Esophagus muscularis mucosa (tissue), 4 donors: ENCODE measurements around the gene RTL9. TPM values are rescaled to one million over a fixed set of nuclear protein-coding genes. Genes with fewer than 3 reads are reported as not detected.

Experiments
- DNase-seq: peaks from one replicate; pipeline ENCODE4 v3.0.0-alpha.2; 2017; ENCODE audit errors: extremely low spot score
- H3K27ac ChIP-seq, 4 donors: fragments of 200-600 bp; sonication (generic); replicated peaks in 1 of 4; 1 replicate in 3 of 4; 2 replicates in 1 of 4; pipeline ENCODE4 v1.5.1; 2016 to 2019; ENCODE audit warnings: mild to moderate bottlenecking in 1 of 4
- H3K27me3 ChIP-seq, 4 donors: fragments of 200-600 bp; sonication (generic); one replicate each; pipeline versions ENCODE4 v1.5.1 to v1.6.0; 2016 to 2019
- H3K36me3 ChIP-seq, 4 donors: fragments of 200-600 bp; sonication (generic); one replicate each; pipeline ENCODE4 v1.5.1; 2016 to 2019
- H3K4me1 ChIP-seq, 4 donors: fragments of 200-600 bp; sonication (generic); one replicate each; pipeline ENCODE4 v1.5.1; 2016 to 2019
- H3K4me3 ChIP-seq, 4 donors: fragments of 200-600 bp; sonication (generic); 1 replicate in 2 of 4; 2 replicates in 2 of 4; pipeline ENCODE4 v1.5.1; 2016 to 2019; ENCODE audit warnings: mild to moderate bottlenecking in 4 of 4, moderate library complexity in 1 of 4
- H3K9me3 ChIP-seq, 4 donors: fragments of 200-600 bp; sonication (generic); 1 replicate in 3 of 4; 2 replicates in 1 of 4; pipeline ENCODE4 v1.5.1; 2016 to 2019
- EP300 ChIP-seq: sonication (generic); formaldehyde crosslinking; IDR thresholded peaks from one replicate; pipeline ENCODE4 v1.6.1; 2017; ENCODE audit warnings: antibody characterized with exemption
- POLR2A ChIP-seq: fragments of 450-650 bp; IDR thresholded peaks from one replicate; pipeline ENCODE4 v1.6.1; 2017; ENCODE audit warnings: antibody characterized with exemption, moderate library complexity, mild to moderate bottlenecking, low read depth
- POLR2AphosphoS5 ChIP-seq, 2 donors: sonication (generic); formaldehyde crosslinking; IDR thresholded peaks; one replicate each; pipeline ENCODE4 v1.6.1; 2017; ENCODE audit warnings: antibody characterized with exemption in 2 of 2
- WGBS: methylation state at CpG from one replicate; pipeline ENCODE4 v1.1.5; 2018; 5-methylcytosine and 5-hydroxymethylcytosine counted together
- intact Hi-C: fragments of 100-400 bp; cut with DNase I; formaldehyde crosslinking; loops from one replicate; pipeline ENCODE4 v1.15.1; 2023
- total RNA-seq, 4 donors: library from RNA; depleted of rRNA; stranded (reverse); fragments of >200 nt; gene quantifications; one replicate each; pipeline versions ENCODE4 v1.1.0 to v1.2.1, GENCODE V29; 2016
- TF ChIP-seq, protein P1 (sequence below), 3 experiments: fragments of 200-600 bp in 2 of 3; fragments of 450-650 bp in 1 of 3; sonication (generic) in 2 of 3; IDR thresholded peaks; one replicate each; pipeline ENCODE4 v1.5.1; 2017 to 2019; ENCODE audit warnings: antibody characterized with exemption in 3 of 3, mild to moderate bottlenecking in 2 of 3, moderate library complexity in 1 of 3

RTL9 gene
- total RNA-seq, 4 donors from 2014 or later: 0.06 to 0.17 (median 0.06) TPM; not detected in 1

DNA sequence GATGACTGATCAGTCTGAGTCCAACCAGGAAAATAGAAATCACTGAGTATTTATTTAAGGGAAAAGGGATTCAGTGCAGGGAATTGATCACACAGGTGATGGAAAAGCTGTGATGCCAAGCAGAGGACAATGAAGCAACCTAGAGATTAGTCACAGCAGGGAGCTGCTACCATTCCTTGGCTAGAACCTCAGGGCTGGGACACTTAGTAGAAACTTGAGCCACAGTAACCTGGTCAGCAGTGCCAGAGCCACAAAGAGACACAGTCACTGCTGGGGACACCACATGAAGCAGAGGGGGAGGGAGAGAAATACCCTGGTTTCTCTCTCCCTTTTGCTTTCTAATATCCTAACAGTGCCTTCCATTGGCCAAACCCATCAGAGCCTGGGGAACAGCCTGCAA, 38.7 kb downstream of the RTL9 start:
- DNase-seq: no peak
- Histone ChIP-seq H3K27ac (no peak overlapping the region), H3K27me3 (no peaks in the 10 kb centered on the region), H3K4me3 (no peak overlapping the region), H3K36me3 (no peaks in the 10 kb centered on the region), H3K4me1 (no peaks in the 10 kb centered on the region), H3K9me3 (no peaks in the 10 kb centered on the region)
- intact Hi-C loops: no loop called here
- TF ChIP-seq POLR2AphosphoS5 (IDR thresholded peaks at IDR 0.05): no peak
- TF ChIP-seq POLR2A: no peak
- TF ChIP-seq, protein P1, sequence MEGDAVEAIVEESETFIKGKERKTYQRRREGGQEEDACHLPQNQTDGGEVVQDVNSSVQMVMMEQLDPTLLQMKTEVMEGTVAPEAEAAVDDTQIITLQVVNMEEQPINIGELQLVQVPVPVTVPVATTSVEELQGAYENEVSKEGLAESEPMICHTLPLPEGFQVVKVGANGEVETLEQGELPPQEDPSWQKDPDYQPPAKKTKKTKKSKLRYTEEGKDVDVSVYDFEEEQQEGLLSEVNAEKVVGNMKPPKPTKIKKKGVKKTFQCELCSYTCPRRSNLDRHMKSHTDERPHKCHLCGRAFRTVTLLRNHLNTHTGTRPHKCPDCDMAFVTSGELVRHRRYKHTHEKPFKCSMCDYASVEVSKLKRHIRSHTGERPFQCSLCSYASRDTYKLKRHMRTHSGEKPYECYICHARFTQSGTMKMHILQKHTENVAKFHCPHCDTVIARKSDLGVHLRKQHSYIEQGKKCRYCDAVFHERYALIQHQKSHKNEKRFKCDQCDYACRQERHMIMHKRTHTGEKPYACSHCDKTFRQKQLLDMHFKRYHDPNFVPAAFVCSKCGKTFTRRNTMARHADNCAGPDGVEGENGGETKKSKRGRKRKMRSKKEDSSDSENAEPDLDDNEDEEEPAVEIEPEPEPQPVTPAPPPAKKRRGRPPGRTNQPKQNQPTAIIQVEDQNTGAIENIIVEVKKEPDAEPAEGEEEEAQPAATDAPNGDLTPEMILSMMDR (IDR thresholded peaks at IDR 0.05): no peak
- no peak for TF ChIP-seq EP300

DNA sequence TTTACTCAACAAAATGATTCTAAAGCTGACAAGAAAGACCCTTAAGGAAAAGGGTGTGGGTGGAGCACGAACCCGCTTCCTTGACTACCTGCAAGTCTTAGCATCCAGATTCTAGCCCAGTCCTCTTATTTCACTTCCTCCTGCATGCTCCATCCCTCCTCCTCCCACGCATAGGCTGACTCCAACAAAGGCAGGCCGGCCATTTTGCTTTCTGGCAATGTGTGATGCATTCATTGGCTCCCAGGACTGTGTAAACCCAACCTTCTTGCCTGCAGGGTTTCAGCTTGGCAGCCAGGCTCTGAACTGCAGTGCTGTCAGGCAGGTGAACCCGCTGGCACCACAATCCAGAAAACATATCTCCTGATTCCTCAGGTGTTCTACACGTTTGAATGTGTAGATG, 39.3 kb downstream of the RTL9 start:
- Histone ChIP-seq H3K4me3 (no peak overlapping the region), H3K4me1 (no peaks in the 10 kb centered on the region), H3K9me3 (no peaks in the 10 kb centered on the region), H3K27ac (no peak overlapping the region), H3K36me3 (no peaks in the 10 kb centered on the region), H3K27me3 (no peaks in the 10 kb centered on the region)
- 70% methylated on average over 6 of the region's 6 CpGs for WGBS
- TF ChIP-seq, protein P1 (IDR thresholded peaks at IDR 0.05): no peak
- TF ChIP-seq EP300 (no peak), POLR2A (no peak), POLR2AphosphoS5 (IDR thresholded peaks at IDR 0.05) (no peak)
- intact Hi-C loops: no loop called here
- no peak for DNase-seq

DNA sequence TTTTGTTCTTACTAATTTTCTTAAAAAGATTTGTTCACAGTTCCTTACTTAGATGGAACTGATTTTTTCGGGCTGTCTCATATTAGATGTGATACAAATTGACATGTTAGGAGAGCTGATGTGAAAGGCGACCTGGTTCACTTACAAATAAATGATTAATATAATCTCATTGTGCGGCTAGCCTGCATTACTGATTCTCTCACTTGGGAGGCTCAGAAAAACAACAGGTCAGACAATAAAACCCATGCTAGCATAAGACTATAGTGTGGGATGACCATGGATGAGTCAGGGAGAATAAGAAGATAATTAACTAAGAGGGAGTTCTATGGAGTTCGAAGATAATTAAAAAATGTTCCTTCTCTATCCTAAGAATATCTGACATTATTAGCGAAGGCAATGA, 40.8 kb downstream of the RTL9 start:
- 77% methylated on average over 5 of the region's 5 CpGs for WGBS
- no peak for DNase-seq
- TF ChIP-seq, protein P1 (IDR thresholded peaks at IDR 0.05): no peak
- TF ChIP-seq POLR2AphosphoS5 (IDR thresholded peaks at IDR 0.05): no peak
- TF ChIP-seq POLR2A: no peak
- TF ChIP-seq EP300: no peak
- Histone ChIP-seq H3K36me3 (no peaks in the 10 kb centered on the region), H3K27me3 (no peaks in the 10 kb centered on the region), H3K4me1 (no peaks in the 10 kb centered on the region), H3K4me3 (no peak overlapping the region), H3K27ac (no peak overlapping the region), H3K9me3 (no peaks in the 10 kb centered on the region)
- intact Hi-C loops: no loop called here

DNA sequence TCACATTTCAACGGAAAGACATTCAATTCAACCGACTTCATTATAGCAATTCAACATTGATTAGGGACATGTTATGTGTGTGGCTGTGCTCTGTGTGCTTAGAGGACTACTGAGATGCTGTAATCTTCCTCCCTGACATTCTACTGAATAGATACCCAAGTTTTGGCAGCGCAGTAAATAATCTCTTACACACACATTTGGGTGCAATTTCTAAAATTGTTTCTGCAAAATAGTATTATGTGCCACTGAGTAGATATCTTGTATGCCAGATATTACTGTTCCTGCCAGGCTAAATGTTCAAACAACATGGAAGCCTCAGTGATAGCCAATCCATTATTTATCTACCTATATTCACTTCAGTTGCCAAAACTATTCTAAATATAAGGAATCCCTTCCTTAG, 41.3 kb downstream of the RTL9 start:
- no peak for DNase-seq
- TF ChIP-seq POLR2AphosphoS5 (IDR thresholded peaks at IDR 0.05) (no peak), POLR2A (no peak), EP300 (no peak)
- TF ChIP-seq, protein P1 (IDR thresholded peaks at IDR 0.05): no peak
- Histone ChIP-seq H3K27me3 (no peaks in the 10 kb centered on the region), H3K4me1 (no peaks in the 10 kb centered on the region), H3K4me3 (no peak overlapping the region), H3K27ac (no peak overlapping the region), H3K36me3 (no peaks in the 10 kb centered on the region), H3K9me3 (no peaks in the 10 kb centered on the region)
- 83% methylated on average over 3 of the region's 3 CpGs for WGBS
- intact Hi-C loops: no loop called here

DNA sequence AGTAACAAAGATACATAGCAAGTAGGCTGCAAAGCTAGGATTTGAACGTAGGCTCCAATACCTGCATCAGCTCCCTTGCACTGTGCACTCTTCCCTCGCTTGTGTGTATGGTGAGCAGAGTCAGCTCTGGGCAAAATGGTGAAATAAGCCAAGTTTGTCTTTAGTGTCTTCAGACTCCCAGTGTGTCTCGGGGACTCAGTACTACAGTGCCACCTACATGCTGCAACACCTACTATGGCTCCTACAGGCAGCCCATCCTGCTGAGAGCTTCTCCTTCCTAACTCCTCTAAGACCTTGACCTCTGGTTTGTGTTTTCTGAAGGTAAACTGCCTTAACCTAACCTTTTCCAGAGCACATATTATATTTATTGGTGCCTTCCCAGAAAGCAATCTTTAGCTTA, 42.5 kb downstream of the RTL9 start:
- intact Hi-C loops: no loop called here
- 74% methylated on average over 3 of the region's 3 CpGs for WGBS
- Histone ChIP-seq H3K9me3 (no peaks in the 10 kb centered on the region), H3K36me3 (no peaks in the 10 kb centered on the region), H3K27me3 (no peaks in the 10 kb centered on the region), H3K27ac (no peak overlapping the region), H3K4me1 (no peaks in the 10 kb centered on the region), H3K4me3 (no peak overlapping the region)
- no peak for DNase-seq
- no peak for TF ChIP-seq POLR2AphosphoS5 (IDR thresholded peaks at IDR 0.05)
- TF ChIP-seq, protein P1 (IDR thresholded peaks at IDR 0.05): no peak
- no peak for TF ChIP-seq EP300
- no peak for TF ChIP-seq POLR2A
